Colonic mucosa (tissue), 4 donors: ENCODE data around the gene TANGO2. TPM values are rescaled to one million over a fixed set of nuclear protein-coding genes. Genes with fewer than 3 reads are reported as not detected.
"Not testable (repeated sequence)": the region's sequence is repeated elsewhere in the genome, so short reads cannot be mapped to it uniquely, and the experiment has no call there.

Source experiments
- DNase-seq: peaks from one replicate; pipeline ENCODE4 v3.0.0-alpha.2; 2020
- H3K27ac ChIP-seq: fragments of 200-600 bp; one replicate; pipeline ENCODE4 v1.8.0; 2021
- H3K27me3 ChIP-seq: fragments of 200-600 bp; one replicate; pipeline ENCODE4 v1.8.0; 2021
- H3K36me3 ChIP-seq: fragments of 200-600 bp; one replicate; pipeline ENCODE4 v1.8.0; 2021
- H3K4me1 ChIP-seq: fragments of 200-600 bp; one replicate; pipeline ENCODE4 v1.8.0; 2021; ENCODE audit warnings: mild to moderate bottlenecking
- H3K4me3 ChIP-seq: fragments of 200-600 bp; one replicate; pipeline ENCODE4 v1.8.0; 2021
- H3K9ac ChIP-seq, 2 donors: one replicate each; pipeline ENCODE4 v1.7.0; 2013; ENCODE audit warnings: control low read depth in 2 of 2, low read depth in 2 of 2, low read length in 2 of 2
- H3K9me3 ChIP-seq: fragments of 200-600 bp; one replicate; pipeline ENCODE4 v1.8.0; 2021
- CTCF ChIP-seq: fragments of 200-600 bp; IDR thresholded peaks from one replicate; pipeline ENCODE4 v1.8.0; 2022; ENCODE audit warnings: antibody characterized with exemption, mild to moderate bottlenecking
- intact Hi-C: fragments of 100-400 bp; cut with DNase I; formaldehyde crosslinking; loops from one replicate; pipeline ENCODE4 v1.14.1; 2022
- total RNA-seq, 2 donors: library from RNA; stranded (reverse); fragmentation: NEBNext Ultra II Directional in 1 of 2; extraction: Animal tissue kit (Norgen Biotek cat#: 25700) in 1 of 2; gene quantifications; one replicate each; pipeline ENCODE4 v1.2.1, GENCODE V29; 2021
- donor health status: healthy.
- donor health status: DM: no; HTN: no; CAD: no.
- donor health status: DM: no; HTN: no; CAD: no.

TANGO2 gene
- total RNA-seq, 2 donors from 2014 or later = 22.1 to 34.1 TPM

GRCh38 chr22:20063271-20064139 is 42.6 kb downstream of the TANGO2 start:
- intact Hi-C loops = no loop called here

GRCh38 chr22:20064140-20064480 is 43.2 kb downstream of the TANGO2 start:
- no peak overlapping the region for H3K9ac ChIP-seq
- no peaks in the 10 kb centered on the region for H3K9me3 ChIP-seq
- intact Hi-C loops = no loop called here
- H3K4me3 ChIP-seq = no peak overlapping the region
- H3K27ac ChIP-seq = no peak overlapping the region
- no peaks in the 10 kb centered on the region for H3K36me3 ChIP-seq
- H3K4me1 ChIP-seq = no peaks in the 10 kb centered on the region
- no peak for TF ChIP-seq CTCF
- DNase-seq = no peak
- H3K27me3 ChIP-seq = no peaks in the 10 kb centered on the region

More at GRCh38 chr22:20063271-20064139, 42.6 kb downstream of the TANGO2 start:
- H3K4me3 ChIP-seq = no peak overlapping the region
- H3K27me3 ChIP-seq = no peaks in the 10 kb centered on the region
- no peak overlapping the region for H3K27ac ChIP-seq
- no peak for TF ChIP-seq CTCF
- no peak for DNase-seq
- H3K9ac ChIP-seq = no peak overlapping the region
- no peaks in the 10 kb centered on the region for H3K36me3 ChIP-seq
- H3K9me3 ChIP-seq = no peaks in the 10 kb centered on the region
- no peaks in the 10 kb centered on the region for H3K4me1 ChIP-seq

- Histone ChIP-seq H3K27me3 (no peaks in the 10 kb centered on the region), H3K36me3 (no peaks in the 10 kb centered on the region), H3K9me3 (no peaks in the 10 kb centered on the region), H3K9ac (no peak overlapping the region), H3K4me1 (no peaks in the 10 kb centered on the region), H3K4me3 (no peak overlapping the region), H3K27ac (no peak overlapping the region)
- intact Hi-C loops = no loop called here
- no peak for TF ChIP-seq CTCF
- DNase-seq = no peak
Measured at GRCh38 chr22:20064545-20065262, 43.8 kb downstream of the TANGO2 start.

DNA sequence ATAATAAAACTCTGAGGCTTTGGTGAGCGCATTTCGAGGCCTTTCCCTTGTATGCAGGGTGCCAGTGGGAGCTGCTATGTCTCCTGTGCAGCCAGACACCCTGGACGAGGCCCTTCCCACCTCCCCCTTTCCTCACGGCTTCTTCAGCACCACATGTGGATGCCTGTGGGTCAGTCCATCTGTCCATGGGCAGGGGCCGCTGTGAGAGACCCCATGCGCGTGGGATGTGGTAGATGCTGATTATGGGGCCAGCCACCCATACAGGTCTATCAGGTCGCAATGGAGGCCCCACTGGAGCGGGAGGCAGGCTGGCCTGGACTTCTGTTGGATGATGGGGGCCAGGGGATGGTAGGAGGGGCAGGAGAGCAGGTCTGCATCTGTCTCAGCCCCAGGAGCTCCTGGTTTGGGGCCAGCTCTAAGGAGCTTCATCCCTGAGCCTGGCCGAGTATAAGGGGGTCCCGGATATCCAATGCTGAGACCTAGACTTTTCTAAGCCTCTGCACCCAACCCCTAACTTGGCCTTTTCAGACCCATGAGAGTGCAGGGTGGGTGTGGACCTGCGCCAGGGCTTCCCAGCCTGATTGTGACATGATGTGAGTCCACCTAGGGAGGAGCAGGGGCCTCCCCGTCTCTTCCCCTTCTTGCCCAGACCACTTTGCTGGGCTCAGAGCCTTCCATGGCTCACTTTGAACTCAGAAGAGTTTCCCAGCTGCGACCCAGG is 45.1 kb downstream of the TANGO2 start:
- no peak for TF ChIP-seq CTCF
- Histone ChIP-seq H3K9ac (no peak overlapping the region), H3K4me3 (no peak overlapping the region), H3K36me3 (no peaks in the 10 kb centered on the region), H3K27ac (no peak overlapping the region), H3K4me1 (no peaks in the 10 kb centered on the region), H3K27me3 (no peaks in the 10 kb centered on the region), H3K9me3 (no peaks in the 10 kb centered on the region)
- DNase-seq = no peak
- intact Hi-C loops = no loop called here

DNA sequence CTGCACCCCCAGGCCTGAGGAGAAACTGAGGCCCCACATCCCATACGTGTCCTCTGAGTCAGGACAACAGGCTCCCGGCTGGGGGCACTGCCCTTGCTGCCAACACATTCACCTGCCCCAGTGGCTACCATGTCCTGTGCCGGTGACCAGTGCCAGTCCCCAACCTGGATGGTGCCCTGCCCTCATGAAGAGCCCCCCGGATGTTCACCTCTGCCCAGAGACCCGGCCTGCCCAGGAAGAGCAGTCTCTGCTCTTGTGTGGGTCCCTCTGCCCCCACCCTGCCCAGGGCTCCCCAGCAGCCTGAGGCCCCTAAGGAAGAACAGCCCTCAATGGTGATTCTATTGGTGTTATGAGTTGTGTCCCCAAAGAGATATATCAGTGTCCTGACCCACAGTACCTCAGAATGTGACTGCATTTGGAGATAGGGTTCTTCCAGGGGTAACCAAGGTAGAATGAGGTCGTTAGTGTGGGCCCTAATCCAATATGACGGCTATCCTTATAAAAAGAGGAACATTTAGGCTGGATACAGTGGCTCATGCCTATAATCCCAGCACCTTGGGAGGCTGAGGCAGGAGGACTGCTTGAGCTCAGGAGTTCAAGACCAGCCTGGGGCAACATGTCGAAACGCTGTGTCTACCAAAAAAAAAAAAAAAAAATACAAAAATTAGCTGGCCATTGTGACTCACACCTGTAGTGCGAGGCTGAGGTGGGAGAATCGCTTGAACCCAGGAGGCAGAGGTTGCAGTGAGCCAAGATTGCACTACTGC is 45.9 kb downstream of the TANGO2 start:
- H3K4me1 ChIP-seq = no peaks in the 10 kb centered on the region
- H3K4me3 ChIP-seq = no peak overlapping the region
- no peaks in the 10 kb centered on the region for H3K27me3 ChIP-seq
- DNase-seq = no peak
- no peak overlapping the region for H3K9ac ChIP-seq
- no peak overlapping the region for H3K27ac ChIP-seq
- intact Hi-C loops = no loop called here
- no peak for TF ChIP-seq CTCF
- H3K36me3 ChIP-seq = no peaks in the 10 kb centered on the region
- H3K9me3 ChIP-seq = no peaks in the 10 kb centered on the region

GRCh38 chr22:20067384-20067682 is 46.4 kb downstream of the TANGO2 start:
- H3K36me3 ChIP-seq, H3K9me3 ChIP-seq, H3K27me3 ChIP-seq, intact Hi-C loops, DNase-seq, H3K27ac ChIP-seq, H3K4me1 ChIP-seq, H3K9ac ChIP-seq, H3K4me3 ChIP-seq: not testable (repeated sequence)
